IMR-90 (cell line): Measurements from ENCODE around the gene URB1. TPM values are rescaled to one million over a fixed set of nuclear protein-coding genes. Genes with fewer than 3 reads are reported as not detected.

ENCODE experiments used
- ATAC-seq: fragments of 200-7000 bp; cut with Tn5 transposase; 2 replicates; pipeline ENCODE4 v1.9.1; 2020; ENCODE audit warnings: low read depth, mild to moderate bottlenecking, moderate library complexity
- BruUV-seq: library from RNA; stranded (reverse); fragments of 400-500 nt; replicated peaks from 2 replicates; lab custom pipeline; 2021; lab: Mats Ljungman, UMichigan
- CTCF ChIA-PET: fragments of 300-600 bp; formaldehyde crosslinking; extraction: SDS; loops from one replicate; lab custom pipeline; 2021; ENCODE audit warnings: antibody characterized with exemption; lab: Yijun Ruan, JAX
- POLR2A ChIA-PET: fragments of 300-600 bp; sonication (Branson Sonifier 250); formaldehyde crosslinking; loops from one replicate; lab custom pipeline; 2022; ENCODE audit warnings: antibody characterized with exemption; ENCODE audit not compliant: unreplicated experiment; lab: Charles Lee
- DNase-seq: peaks from one replicate; pipeline ENCODE4 v3.0.0; 2013
- H2AFZ ChIP-seq: replicated peaks from 2 replicates; pipeline ENCODE3; 2013; ENCODE audit warnings: low read length, mild to moderate bottlenecking; ENCODE audit not compliant: poor library complexity
- H2AK5ac ChIP-seq: 2 replicates; pipeline ENCODE4 v1.6.1; 2013; ENCODE audit warnings: low read depth, low read length, inconsistent platforms
- H2AK9ac ChIP-seq: replicated peaks from 2 replicates; pipeline ENCODE3; 2013; ENCODE audit warnings: mild to moderate bottlenecking, low read depth, low read length, moderate library complexity; ENCODE audit not compliant: poor library complexity
- H2BK120ac ChIP-seq: 2 replicates; pipeline ENCODE4 v1.6.1; 2013; ENCODE audit warnings: low read depth, low read length, inconsistent platforms
- H2BK15ac ChIP-seq: 3 replicates; pipeline ENCODE4 v1.6.1; 2013; ENCODE audit warnings: low read depth, low read length, inconsistent platforms
- H2BK20ac ChIP-seq: 2 replicates; pipeline ENCODE4 v1.6.1; 2013; ENCODE audit warnings: low read depth, mild to moderate bottlenecking, inconsistent platforms, low read length, moderate library complexity
- H2BK5ac ChIP-seq: 2 replicates; pipeline ENCODE4 v1.6.1; 2013; ENCODE audit warnings: mild to moderate bottlenecking, low read depth, low read length, inconsistent platforms; ENCODE audit not compliant: poor library complexity, severe bottlenecking
- H3K14ac ChIP-seq: replicated peaks from 2 replicates; pipeline ENCODE4 v1.6.1; 2013; ENCODE audit warnings: low read depth, low read length, inconsistent platforms
- H3K18ac ChIP-seq: 2 replicates; pipeline ENCODE4 v1.6.1; 2013; ENCODE audit warnings: low read depth, low read length, control low read depth
- H3K23ac ChIP-seq: 2 replicates; pipeline ENCODE4 v1.6.1; 2013; ENCODE audit warnings: low read depth, low read length, inconsistent platforms
- H3K27ac ChIP-seq: 2 replicates; pipeline ENCODE4 v1.5.1; 2013; ENCODE audit warnings: mild to moderate bottlenecking, control low read depth, low read length; ENCODE audit not compliant: insufficient read depth
- H3K27me3 ChIP-seq: 2 replicates; pipeline ENCODE4 v1.6.1; 2013; ENCODE audit warnings: low read length; ENCODE audit not compliant: control insufficient read depth, insufficient read depth
- H3K36me3 ChIP-seq: 2 replicates; pipeline ENCODE4 v1.6.1; 2013; ENCODE audit warnings: low read length, mixed read lengths; ENCODE audit not compliant: control insufficient read depth, insufficient read depth
- H3K4ac ChIP-seq: 2 replicates; pipeline ENCODE4 v1.6.1; 2013; ENCODE audit warnings: low read depth, low read length, inconsistent platforms
- H3K4me1 ChIP-seq: 2 replicates; pipeline ENCODE4 v1.6.1; 2013; ENCODE audit warnings: low read length, mixed read lengths; ENCODE audit not compliant: control insufficient read depth, insufficient read depth
- H3K4me2 ChIP-seq: 2 replicates; pipeline ENCODE4 v1.6.1; 2013; ENCODE audit warnings: low read depth, mild to moderate bottlenecking, control low read depth, low read length, moderate library complexity
- H3K4me3 ChIP-seq: 2 replicates; pipeline ENCODE4 v1.5.1; 2013; ENCODE audit warnings: low read depth, mild to moderate bottlenecking, control low read depth, low read length, moderate library complexity; ENCODE audit not compliant: insufficient read depth
- H3K56ac ChIP-seq: 2 replicates; pipeline ENCODE4 v1.6.1; 2013; ENCODE audit warnings: low read length, inconsistent platforms; ENCODE audit not compliant: insufficient read depth; ENCODE audit errors: extremely low read depth
- H3K79me1 ChIP-seq, 2 experiments: 2 replicates each; pipeline ENCODE4 v1.6.1; 2013; ENCODE audit warnings: low read length in 2 of 2, inconsistent platforms in 1 of 2, low read depth in 1 of 2
- H3K9ac ChIP-seq: 2 replicates; pipeline ENCODE4 v1.6.1; 2013; ENCODE audit warnings: low read depth, low read length, control low read depth
- H3K9me1 ChIP-seq: 2 replicates; pipeline ENCODE4 v1.6.1; 2013; ENCODE audit warnings: low read length, inconsistent platforms; ENCODE audit not compliant: insufficient read depth
- H3K9me3 ChIP-seq: 2 replicates; pipeline ENCODE4 v1.6.1; 2013; ENCODE audit warnings: low read length; ENCODE audit not compliant: control insufficient read depth, insufficient read depth
- H4K20me1 ChIP-seq: 2 replicates; pipeline ENCODE4 v1.6.1; 2013; ENCODE audit warnings: low read length, inconsistent platforms; ENCODE audit not compliant: insufficient read depth
- H4K5ac ChIP-seq: 2 replicates; pipeline ENCODE4 v1.6.1; 2013; ENCODE audit warnings: mild to moderate bottlenecking, low read depth, low read length, control low read depth
- H4K8ac ChIP-seq, 2 experiments: 2 replicates each; pipeline ENCODE4 v1.6.1; 2013; ENCODE audit warnings: low read depth in 2 of 2, low read length in 2 of 2, control low read depth in 1 of 2, inconsistent platforms in 1 of 2
- H4K91ac ChIP-seq: 2 replicates; pipeline ENCODE4 v1.6.1; 2013; ENCODE audit warnings: low read depth, low read length, inconsistent platforms; ENCODE audit not compliant: insufficient read depth
- CEBPB ChIP-seq: IDR thresholded peaks from 2 replicates; pipeline ENCODE4 v1.6.1; 2012; ENCODE audit warnings: low read depth, low read length, improper control_type of control experiment
- CHD1 ChIP-seq: IDR thresholded peaks from 2 replicates; pipeline ENCODE4 v1.6.1; 2012; ENCODE audit warnings: low read depth, low read length, improper control_type of control experiment
- ELK1 ChIP-seq: fragments of 150-350 bp; IDR thresholded peaks from 2 replicates; pipeline ENCODE4 v1.6.1; 2016; ENCODE audit warnings: low read depth, mild to moderate bottlenecking, low read length, moderate library complexity, borderline replicate concordance
- MAZ ChIP-seq: IDR thresholded peaks from 2 replicates; pipeline ENCODE4 v1.6.1; 2012; ENCODE audit warnings: low read depth, mild to moderate bottlenecking, low read length, improper control_type of control experiment, moderate library complexity, borderline replicate concordance
- MXI1 ChIP-seq: IDR thresholded peaks from 2 replicates; pipeline ENCODE4 v1.6.1; 2012; ENCODE audit warnings: low read depth, mild to moderate bottlenecking, low read length, moderate library complexity, borderline replicate concordance
- POLR2A ChIP-seq: IDR thresholded peaks from 2 replicates; pipeline ENCODE4 v1.6.1; 2012; ENCODE audit warnings: mild to moderate bottlenecking, low read depth, low read length
- RAD21 ChIP-seq: IDR thresholded peaks from 2 replicates; pipeline ENCODE4 v1.6.1; 2012; ENCODE audit warnings: low read length, improper control_type of control experiment
- RCOR1 ChIP-seq: IDR thresholded peaks from 2 replicates; pipeline ENCODE4 v1.6.1; 2012; ENCODE audit warnings: mild to moderate bottlenecking, low read length, improper control_type of control experiment; ENCODE audit not compliant: insufficient replicate concordance
- RFX5 ChIP-seq: IDR thresholded peaks from 2 replicates; pipeline ENCODE4 v1.8.0; 2012; ENCODE audit warnings: low read depth, mild to moderate bottlenecking, low read length, moderate library complexity
- SMC3 ChIP-seq: fragments of 150-350 bp; IDR thresholded peaks from 2 replicates; pipeline ENCODE4 v1.6.1; 2016; ENCODE audit warnings: low read depth, mild to moderate bottlenecking, antibody characterized with exemption, low read length, moderate library complexity
- USF2 ChIP-seq: fragments of 150-350 bp; IDR thresholded peaks from 2 replicates; pipeline ENCODE4 v1.6.1; 2017; ENCODE audit warnings: mild to moderate bottlenecking, antibody characterized with exemption, low read length, low read depth
- WGBS, 2 experiments: methylation state at CpG; one replicate each; pipeline versions ENCODE4 v1.1.5 to v1.1.7; 2013; ENCODE audit warnings: missing lambda C conversion rate in 2 of 2; ENCODE audit not compliant: insufficient read length in 1 of 2; ENCODE audit errors: extremely low coverage in 2 of 2; 5-methylcytosine and 5-hydroxymethylcytosine counted together
- dilution Hi-C: fragments of 300-500 bp; cut with HindIII; formaldehyde crosslinking; loops from one replicate; pipeline ENCODE4 v1.14.3; 2018; ENCODE audit warnings: low sequenced_read_pairs; ENCODE audit not compliant: unreplicated experiment
- in situ Hi-C: fragments of 300-500 bp; cut with MboI; formaldehyde crosslinking; loops from 3 replicates; pipeline ENCODE4 v1.14.3; 2019; ENCODE audit warnings: low sequenced_read_pairs, inconsistent platforms, mixed read lengths
- intact Hi-C: fragments of 100-400 bp; cut with micrococcal nuclease; formaldehyde crosslinking; loops from 2 replicates; pipeline ENCODE4 v1.10.0; 2022
- polyA plus RNA-seq, 3 experiments: library from polyadenylated mRNA; depleted of rRNA; stranded (reverse); fragments of >200 nt; gene quantifications; 2 replicates each; pipeline ENCODE4 v1.2.3, GENCODE V29; 2012; ENCODE audit warnings: low replicate concordance in 1 of 3
- total RNA-seq: library from RNA; depleted of rRNA; stranded (reverse); fragments of >200 nt; gene quantifications from 2 replicates; pipeline ENCODE4 v1.2.3, GENCODE V29; 2012
- TF ChIP-seq, protein P1 (sequence below): conservative IDR thresholded peaks from 2 replicates; pipeline ENCODE4 v1.5.1; 2012; ENCODE audit warnings: mild to moderate bottlenecking, low read depth, low read length, improper control_type of control experiment

URB1 gene
- total and polyA plus RNA-seq, 2 of the 4 experiments (the other 2 are of a cell fraction), result 9.2 to 12.7 TPM

GRCh38 chr21:32392299-32392879, 423 bp downstream of the URB1 start:
- in situ Hi-C loops (loop anchor here (25.0 kb wide), 1 partner anchor 345 kb away; the partner anchor contains the start of gene SYNJ1), dilution Hi-C loops (no loop called here), intact Hi-C loops (no loop called here)
- Histone ChIP-seq H3K4me2 (peak overlapping the region; percentile 95), H3K27ac (peak overlapping the region; percentile 46; the same call in 1 of the 2 replicates), H4K5ac (peak overlapping the region; percentile 1; the same call in 1 of the 2 replicates), H3K36me3 (peaks cover 5% of the 10 kb centered on the region; the same call in 1 of the 2 replicates), H3K9ac (peak overlapping the region; percentile 83), H3K23ac (peak overlapping the region; percentile 95), H4K8ac (peak overlapping the region; percentile 31 to 99; a peak in 2 of 4 replicates), H2BK5ac (no peak overlapping the region), H4K20me1 (peaks cover 38% of the 10 kb centered on the region), H3K79me1 (peaks cover 13 to 51% of the 10 kb centered on the region in 2 experiments; a peak in 3 of 4 replicates), H2AFZ (peak overlapping the region; percentile 93), H2BK15ac (no peak overlapping the region), H3K56ac (no peak overlapping the region), H2AK9ac (peak overlapping the region; percentile 98), H2BK120ac (no peak overlapping the region), H3K27me3 (no peaks in the 10 kb centered on the region), H3K9me3 (no peaks in the 10 kb centered on the region), H3K9me1 (peaks cover 3% of the 10 kb centered on the region), H3K4me3 (peak overlapping the region; percentile 95), H3K4ac (peak overlapping the region; percentile 40), H4K91ac (peak overlapping the region; percentile 24; the same call in 1 of the 2 replicates), H3K14ac (peak overlapping the region; percentile 17; the same call in 1 of the 2 replicates), H3K4me1 (peaks cover 8% of the 10 kb centered on the region), H2BK20ac (no peak overlapping the region), H3K18ac (no peak overlapping the region), H2AK5ac (peak overlapping the region; percentile 70)
- TF ChIP-seq USF2 (no peak), RAD21 (no peak), RFX5 (no peak), MXI1 (no peak), MAZ (no peak), CEBPB (no peak), ELK1 (no peak), CHD1 (no peak), RCOR1 (no peak), SMC3 (no peak), POLR2A (no peak)
- TF ChIP-seq, protein P1, sequence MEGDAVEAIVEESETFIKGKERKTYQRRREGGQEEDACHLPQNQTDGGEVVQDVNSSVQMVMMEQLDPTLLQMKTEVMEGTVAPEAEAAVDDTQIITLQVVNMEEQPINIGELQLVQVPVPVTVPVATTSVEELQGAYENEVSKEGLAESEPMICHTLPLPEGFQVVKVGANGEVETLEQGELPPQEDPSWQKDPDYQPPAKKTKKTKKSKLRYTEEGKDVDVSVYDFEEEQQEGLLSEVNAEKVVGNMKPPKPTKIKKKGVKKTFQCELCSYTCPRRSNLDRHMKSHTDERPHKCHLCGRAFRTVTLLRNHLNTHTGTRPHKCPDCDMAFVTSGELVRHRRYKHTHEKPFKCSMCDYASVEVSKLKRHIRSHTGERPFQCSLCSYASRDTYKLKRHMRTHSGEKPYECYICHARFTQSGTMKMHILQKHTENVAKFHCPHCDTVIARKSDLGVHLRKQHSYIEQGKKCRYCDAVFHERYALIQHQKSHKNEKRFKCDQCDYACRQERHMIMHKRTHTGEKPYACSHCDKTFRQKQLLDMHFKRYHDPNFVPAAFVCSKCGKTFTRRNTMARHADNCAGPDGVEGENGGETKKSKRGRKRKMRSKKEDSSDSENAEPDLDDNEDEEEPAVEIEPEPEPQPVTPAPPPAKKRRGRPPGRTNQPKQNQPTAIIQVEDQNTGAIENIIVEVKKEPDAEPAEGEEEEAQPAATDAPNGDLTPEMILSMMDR, result no peak
- ATAC-seq (peak; percentile 40), DNase-seq (no peak)
- POLR2A ChIA-PET, result interaction anchor here (0.6 kb wide), 2 partner anchors 20 to 87 kb away, joined by 3 to 6 read pairs; no protein-coding TSS in a partner anchor
- no TSS peak for BruUV-seq
- 0% methylated on average over 27 of the region's 32 CpGs; no CpG with 5 or more reads in 1 of the 2 experiments for WGBS, 2 experiments
- CTCF ChIA-PET, result interaction anchor here (0.6 to 1.5 kb wide), 5 partner anchors 9 to 823 kb away, joined by 3 to 4 read pairs (median 3); no protein-coding TSS in a partner anchor
